ENCODE results near the gene IFIT1.
"Not testable (repeated sequence)": the region's sequence is repeated elsewhere in the genome, so short reads cannot be mapped to it uniquely, and the experiment has no call there.

Gene IFIT1

DNA sequence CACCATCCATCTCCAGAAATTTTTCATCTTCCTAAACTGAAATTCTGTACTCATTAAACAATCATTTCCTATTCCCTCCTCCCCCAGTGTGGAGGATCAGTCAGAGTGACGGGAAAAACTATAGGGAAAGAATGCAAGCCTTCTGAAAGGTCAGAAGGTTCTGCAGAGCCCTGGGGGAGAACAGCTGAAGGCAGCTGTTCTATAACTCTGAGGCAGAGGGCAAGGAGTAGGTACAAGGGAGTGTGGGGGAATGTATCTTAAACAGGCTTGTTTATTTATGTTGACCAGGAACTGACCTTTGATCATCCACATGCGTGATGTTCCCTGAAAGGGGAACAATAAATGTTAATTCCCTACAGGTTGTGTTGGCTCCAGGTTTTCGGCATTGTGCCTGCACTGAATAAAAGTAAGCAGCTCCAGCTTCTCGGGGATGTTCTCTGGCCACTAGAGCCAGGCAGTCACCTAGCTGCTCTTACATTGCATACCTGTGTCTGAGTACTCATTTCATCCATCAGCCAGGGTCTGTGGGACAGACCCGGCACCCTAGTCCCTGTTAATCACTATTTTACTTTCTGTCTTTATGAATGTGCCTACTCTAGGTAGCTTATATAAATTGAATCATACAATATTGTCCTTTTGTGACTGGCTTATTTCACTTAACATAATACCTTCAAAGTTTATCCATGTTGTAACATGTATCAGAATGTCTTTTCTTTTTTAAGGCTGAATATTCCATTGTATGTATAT lies 5.8 kb downstream of the IFIT1 start:
- in situ Hi-C loops (cut with HindIII; ENCODE audit: low pct_ligation_motif_present, low sequenced_read_pairs), result no loop called here
- H3K36me3 ChIP-seq (replicated peaks), result no peaks in the 10 kb centered on the region
- no peaks in the 10 kb centered on the region for H3K27me3 ChIP-seq (replicated peaks)
- H3K4me3 ChIP-seq (ENCODE audit: low read depth, low read length), result no peak overlapping the region
- no peak for DNase-seq
- TF ChIP-seq, protein P1, sequence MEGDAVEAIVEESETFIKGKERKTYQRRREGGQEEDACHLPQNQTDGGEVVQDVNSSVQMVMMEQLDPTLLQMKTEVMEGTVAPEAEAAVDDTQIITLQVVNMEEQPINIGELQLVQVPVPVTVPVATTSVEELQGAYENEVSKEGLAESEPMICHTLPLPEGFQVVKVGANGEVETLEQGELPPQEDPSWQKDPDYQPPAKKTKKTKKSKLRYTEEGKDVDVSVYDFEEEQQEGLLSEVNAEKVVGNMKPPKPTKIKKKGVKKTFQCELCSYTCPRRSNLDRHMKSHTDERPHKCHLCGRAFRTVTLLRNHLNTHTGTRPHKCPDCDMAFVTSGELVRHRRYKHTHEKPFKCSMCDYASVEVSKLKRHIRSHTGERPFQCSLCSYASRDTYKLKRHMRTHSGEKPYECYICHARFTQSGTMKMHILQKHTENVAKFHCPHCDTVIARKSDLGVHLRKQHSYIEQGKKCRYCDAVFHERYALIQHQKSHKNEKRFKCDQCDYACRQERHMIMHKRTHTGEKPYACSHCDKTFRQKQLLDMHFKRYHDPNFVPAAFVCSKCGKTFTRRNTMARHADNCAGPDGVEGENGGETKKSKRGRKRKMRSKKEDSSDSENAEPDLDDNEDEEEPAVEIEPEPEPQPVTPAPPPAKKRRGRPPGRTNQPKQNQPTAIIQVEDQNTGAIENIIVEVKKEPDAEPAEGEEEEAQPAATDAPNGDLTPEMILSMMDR (IDR thresholded peaks at IDR 0.05; ENCODE audit: low read depth, low read length, missing control alignments), result no peak
- H3K27ac ChIP-seq, result no peak overlapping the region

DNA sequence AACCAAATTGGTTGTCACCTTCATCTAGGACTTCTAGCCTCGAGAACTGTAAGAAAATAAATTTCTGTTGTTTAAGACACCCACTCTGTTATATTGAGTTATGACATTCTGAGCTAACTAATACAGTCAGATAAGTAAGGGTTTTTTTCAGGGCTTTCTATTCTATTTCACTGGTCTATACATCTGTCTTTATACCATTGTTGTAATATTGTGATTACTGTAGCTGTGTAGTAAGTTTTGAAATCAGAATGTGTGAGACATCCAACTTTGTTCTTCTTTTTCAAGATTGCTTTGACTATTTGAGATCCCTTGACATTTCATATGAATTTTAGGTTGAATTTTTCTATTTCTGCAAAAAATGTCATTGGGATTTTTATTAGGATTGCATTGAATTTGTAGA lies 7.5 kb downstream of the IFIT1 start:
- in situ Hi-C loops (cut with HindIII; ENCODE audit: low pct_ligation_motif_present, low sequenced_read_pairs), result no loop called here
- no peak overlapping the region for H3K27ac ChIP-seq
- H3K4me3 ChIP-seq (ENCODE audit: low read depth, low read length), result no peak overlapping the region
- no peaks in the 10 kb centered on the region for H3K27me3 ChIP-seq (replicated peaks)
- H3K36me3 ChIP-seq (replicated peaks), result no peaks in the 10 kb centered on the region
- DNase-seq, result no peak
- TF ChIP-seq, protein P1 (IDR thresholded peaks at IDR 0.05; ENCODE audit: low read depth, low read length, missing control alignments), result no peak

DNA sequence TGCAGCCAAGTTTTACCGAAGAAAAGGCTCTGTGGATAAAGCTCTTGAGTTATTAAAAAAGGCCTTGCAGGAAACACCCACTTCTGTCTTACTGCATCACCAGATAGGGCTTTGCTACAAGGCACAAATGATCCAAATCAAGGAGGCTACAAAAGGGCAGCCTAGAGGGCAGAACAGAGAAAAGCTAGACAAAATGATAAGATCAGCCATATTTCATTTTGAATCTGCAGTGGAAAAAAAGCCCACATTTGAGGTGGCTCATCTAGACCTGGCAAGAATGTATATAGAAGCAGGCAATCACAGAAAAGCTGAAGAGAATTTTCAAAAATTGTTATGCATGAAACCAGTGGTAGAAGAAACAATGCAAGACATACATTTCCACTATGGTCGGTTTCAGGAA lies 10.6 kb downstream of the IFIT1 start:
- Histone ChIP-seq H3K36me3 (replicated peaks) (no peaks in the 10 kb centered on the region), H3K27ac (no peak overlapping the region), H3K4me3 (ENCODE audit: low read depth, low read length) (no peak overlapping the region), H3K27me3 (replicated peaks) (no peaks in the 10 kb centered on the region)
- TF ChIP-seq, protein P1 (IDR thresholded peaks at IDR 0.05; ENCODE audit: low read depth, low read length, missing control alignments), result no peak
- in situ Hi-C loops (cut with HindIII; ENCODE audit: low pct_ligation_motif_present, low sequenced_read_pairs), result no loop called here
- DNase-seq, result no peak

DNA sequence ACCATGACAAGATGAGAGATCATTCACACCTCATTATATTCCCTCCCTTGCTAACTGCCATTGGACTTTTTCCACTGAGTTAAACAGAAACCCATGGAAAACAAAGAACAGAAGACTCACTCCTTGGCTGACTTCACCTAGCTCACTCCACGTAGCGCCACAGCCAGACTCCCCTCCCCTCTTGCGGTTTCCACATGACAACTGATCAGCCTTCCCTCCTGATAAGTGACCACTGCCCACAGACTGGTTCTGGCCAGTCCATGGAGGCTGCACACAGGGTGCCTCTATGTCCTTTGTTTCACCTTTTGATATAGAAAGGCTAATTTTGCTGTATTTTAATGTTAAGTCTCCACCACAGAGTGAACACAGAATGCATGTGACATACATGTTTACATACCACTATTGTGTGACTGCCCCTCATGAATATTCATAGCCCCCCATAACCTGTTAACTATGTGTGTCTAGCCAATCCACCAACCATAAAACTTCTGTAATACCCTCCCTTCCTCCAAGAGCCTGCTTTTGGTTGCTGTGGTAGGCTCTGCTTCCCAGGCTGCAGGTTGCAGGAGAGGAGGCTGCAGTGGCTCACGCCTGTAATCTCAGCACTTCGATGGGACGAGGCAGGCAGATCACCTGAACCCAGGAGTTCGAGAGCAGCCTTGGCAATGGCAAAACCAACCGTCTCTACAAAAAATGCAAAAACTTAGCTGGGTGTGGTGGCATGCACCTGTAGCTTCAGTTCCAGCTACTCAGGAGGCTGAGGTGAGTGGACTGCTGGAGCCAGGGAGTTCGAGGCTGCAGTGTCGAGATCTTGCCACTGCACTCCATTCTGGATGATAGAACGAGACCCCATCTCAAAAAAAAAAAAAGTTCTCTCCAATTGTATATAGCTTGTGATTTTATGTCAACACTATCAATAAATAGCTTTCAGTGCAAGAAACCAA lies 12.0 kb downstream of the IFIT1 start:
- in situ Hi-C loops (cut with HindIII; ENCODE audit: low pct_ligation_motif_present, low sequenced_read_pairs), result no loop called here
- Histone ChIP-seq H3K27ac (no peak overlapping the region), H3K4me3 (ENCODE audit: low read depth, low read length) (no peak overlapping the region), H3K36me3 (replicated peaks) (no peaks in the 10 kb centered on the region), H3K27me3 (replicated peaks) (no peaks in the 10 kb centered on the region)
- TF ChIP-seq, protein P1 (IDR thresholded peaks at IDR 0.05; ENCODE audit: low read depth, low read length, missing control alignments), result no peak
- no peak for DNase-seq

DNA sequence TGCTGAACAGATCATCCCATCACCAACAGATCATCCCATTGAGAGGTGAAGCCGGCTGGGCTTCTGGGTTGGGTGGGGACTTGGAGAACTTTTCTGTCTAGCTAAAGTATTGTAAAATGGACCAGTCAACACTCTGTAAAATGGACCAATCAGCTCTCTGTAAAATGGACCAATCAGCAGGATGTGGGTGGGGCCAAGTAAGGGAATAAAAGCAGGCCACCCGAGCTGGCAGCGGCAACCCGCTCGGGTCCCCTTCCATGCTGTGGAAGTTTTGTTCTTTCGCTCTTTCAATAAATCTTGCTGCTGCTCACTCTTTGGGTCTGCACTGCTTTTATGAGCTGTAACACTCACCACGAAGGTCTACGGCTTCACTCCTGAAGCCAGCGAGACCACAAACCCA lies 13.8 kb downstream of the IFIT1 start:
- in situ Hi-C loops (cut with HindIII; ENCODE audit: low pct_ligation_motif_present, low sequenced_read_pairs); DNase-seq; H3K27me3 ChIP-seq (replicated peaks); H3K36me3 ChIP-seq (replicated peaks); H3K27ac ChIP-seq; H3K4me3 ChIP-seq (ENCODE audit: low read depth, low read length): not testable (repeated sequence)

DNA sequence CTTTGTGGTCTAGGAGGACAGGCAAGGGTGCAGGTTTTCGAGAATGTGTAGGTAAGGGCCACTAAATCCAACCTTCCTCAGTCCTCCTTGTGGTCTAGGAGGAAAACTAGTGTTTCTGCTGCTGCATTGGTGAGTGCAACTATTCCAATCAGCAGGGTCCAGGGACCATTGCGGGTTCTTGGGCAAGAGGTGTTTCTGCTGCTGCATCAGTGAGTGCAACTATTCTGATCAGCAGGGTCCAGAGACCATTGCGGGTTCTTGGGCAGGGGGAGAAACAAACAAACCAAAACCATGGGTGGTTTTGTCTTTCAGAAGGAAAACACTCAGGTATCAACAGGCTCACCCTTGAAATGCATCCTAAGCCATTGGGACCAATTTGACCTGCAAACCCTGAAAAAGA lies 15.4 kb downstream of the IFIT1 start:
- DNase-seq; in situ Hi-C loops (cut with HindIII; ENCODE audit: low pct_ligation_motif_present, low sequenced_read_pairs); H3K4me3 ChIP-seq (ENCODE audit: low read depth, low read length): not testable (repeated sequence)

DNA sequence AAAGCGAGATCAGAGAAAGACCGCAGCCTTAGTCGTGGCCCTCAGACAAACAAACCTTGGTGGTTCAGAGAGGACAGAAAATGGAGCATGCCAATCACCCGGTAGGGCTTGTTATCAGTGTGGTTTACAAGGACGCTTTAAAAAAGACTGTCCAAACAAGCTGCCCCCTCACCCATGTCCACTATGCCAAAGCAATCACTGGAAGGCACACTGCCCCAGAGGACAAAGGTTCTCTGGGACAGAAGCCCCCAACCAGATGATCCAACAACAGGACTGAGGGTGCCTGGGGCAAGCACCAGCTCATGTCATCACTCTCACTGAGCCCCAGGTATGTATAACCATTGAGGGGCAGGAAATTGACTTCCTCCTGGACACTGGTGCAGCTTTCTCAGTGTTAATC lies 16.9 kb downstream of the IFIT1 start:
- H3K27me3 ChIP-seq (replicated peaks); H3K4me3 ChIP-seq (ENCODE audit: low read depth, low read length); DNase-seq; in situ Hi-C loops (cut with HindIII; ENCODE audit: low pct_ligation_motif_present, low sequenced_read_pairs); H3K27ac ChIP-seq; H3K36me3 ChIP-seq (replicated peaks): not testable (repeated sequence)

More for the DNA sequence above, 15.4 kb downstream of the IFIT1 start:
- not testable (repeated sequence) for H3K27ac ChIP-seq; H3K36me3 ChIP-seq (replicated peaks); H3K27me3 ChIP-seq (replicated peaks)

DNA sequence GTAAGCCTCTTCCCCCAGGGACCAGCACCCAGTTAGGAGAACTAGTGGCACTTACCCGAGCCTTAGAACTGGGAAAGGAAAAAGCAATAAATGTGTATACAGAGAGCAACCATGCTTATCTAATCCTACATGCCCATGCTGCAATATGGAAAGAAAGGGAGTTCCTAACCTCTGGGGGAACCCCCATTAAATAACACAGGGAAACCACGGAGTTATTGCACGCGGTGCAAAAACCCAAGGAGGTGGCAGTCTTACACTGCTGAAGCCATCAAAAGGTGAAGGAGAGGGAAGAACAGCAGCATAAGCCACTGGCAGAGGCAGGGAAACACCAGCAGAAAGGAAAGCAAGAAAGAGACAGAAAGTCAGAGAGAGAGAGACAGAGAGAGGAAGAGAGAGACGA lies 18.1 kb downstream of the IFIT1 start:
- DNase-seq; H3K27me3 ChIP-seq (replicated peaks); H3K36me3 ChIP-seq (replicated peaks); H3K4me3 ChIP-seq (ENCODE audit: low read depth, low read length); in situ Hi-C loops (cut with HindIII; ENCODE audit: low pct_ligation_motif_present, low sequenced_read_pairs); H3K27ac ChIP-seq: not testable (repeated sequence)

DNA sequence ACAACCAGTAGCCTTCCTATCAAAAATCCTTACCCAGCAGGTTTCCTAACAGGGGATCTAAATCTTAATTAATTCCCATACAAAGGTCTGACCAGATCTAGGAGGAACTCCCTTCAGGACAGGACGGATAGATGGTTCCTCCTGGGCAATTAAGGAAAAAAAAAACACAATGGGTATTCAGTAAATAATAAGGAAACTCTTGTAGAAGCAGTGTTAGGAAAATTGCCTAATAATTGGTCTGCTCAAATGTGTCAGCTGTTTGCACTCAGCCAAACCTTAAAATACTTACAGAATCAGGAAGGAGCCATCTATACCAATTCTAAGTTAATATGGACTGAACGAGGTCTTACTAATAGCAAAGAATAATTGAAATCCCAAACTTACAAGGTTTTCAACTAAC lies 18.7 kb downstream of the IFIT1 start:
- H3K4me3 ChIP-seq (ENCODE audit: low read depth, low read length); H3K27me3 ChIP-seq (replicated peaks); H3K27ac ChIP-seq; H3K36me3 ChIP-seq (replicated peaks); DNase-seq; in situ Hi-C loops (cut with HindIII; ENCODE audit: low pct_ligation_motif_present, low sequenced_read_pairs): not testable (repeated sequence)

DNA sequence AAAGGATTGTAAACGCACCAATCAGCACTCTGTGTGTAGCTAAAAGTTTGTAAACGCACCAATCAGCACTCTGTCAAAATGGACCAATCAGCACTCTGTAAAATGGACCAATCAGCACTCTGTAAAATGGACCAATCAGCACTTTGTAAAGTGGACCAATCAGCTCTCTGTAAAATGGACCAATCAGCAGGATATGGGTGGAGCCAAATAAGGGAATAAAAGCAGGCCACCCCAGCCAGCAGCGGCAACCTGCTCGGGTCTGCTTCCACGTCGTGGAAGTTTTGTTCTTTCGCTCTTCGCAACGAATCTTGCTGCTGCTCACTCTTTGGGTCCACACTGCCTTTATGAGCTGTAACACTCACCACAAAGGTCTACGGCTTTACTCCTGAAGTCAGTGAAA lies 19.9 kb downstream of the IFIT1 start:
- in situ Hi-C loops (cut with HindIII; ENCODE audit: low pct_ligation_motif_present, low sequenced_read_pairs); H3K36me3 ChIP-seq (replicated peaks); H3K27ac ChIP-seq; H3K4me3 ChIP-seq (ENCODE audit: low read depth, low read length); H3K27me3 ChIP-seq (replicated peaks); DNase-seq: not testable (repeated sequence)
